Activated T-cell treated with anti-CD3 and anti-CD28 coated beads, Interleukin-2, amount 50 U/mL, for 72 hours (primary cell): ENCODE measurements around the gene TMEM218. TPM values are rescaled to one million over a fixed set of nuclear protein-coding genes. Genes with fewer than 3 reads are reported as not detected.

Experiments
- total RNA-seq, 2 donors: library from RNA; stranded (reverse); gene quantifications; one replicate each; pipeline ENCODE4 v1.2.3, GENCODE V29; 2022

Gene TMEM218
- total RNA-seq, 2 donors from 2014 or later: 14.6 to 18.4 TPM

Other genes starting within 250 kb of the TMEM218 start
- gene ROBO3, start 246.2 kb downstream of the TMEM218 start, total RNA-seq: 10 to 100 TPM; 21.5 to 26.6 TPM
- not detected for gene ROBO4, start 213.8 kb downstream of the TMEM218 start, total RNA-seq
- gene HEPN1, start 192.4 kb downstream of the TMEM218 start, total RNA-seq: not detected
- not detected for gene HEPACAM, start 175.6 kb downstream of the TMEM218 start, total RNA-seq
- gene CCDC15, start 157.4 kb downstream of the TMEM218 start, total RNA-seq: 1 to 10 TPM; 9.1 to 9.9 TPM
- 1 to 10 TPM; 1.0 to 1.5 TPM for gene SLC37A2, start 48.3 kb downstream of the TMEM218 start, total RNA-seq
- gene PKNOX2, start 53.1 kb upstream of the TMEM218 start, total RNA-seq: not detected